Vagina (tissue), 2 donors: ENCODE data around the gene CASZ1. TPM values are rescaled to one million over a fixed set of nuclear protein-coding genes. Genes with fewer than 3 reads are reported as not detected.

ENCODE experiments used
- DNase-seq, 2 donors: peaks; one replicate each; pipeline ENCODE4 v3.0.0-alpha.2; 2017; ENCODE audit errors: extremely low spot score in 2 of 2
- H3K27ac ChIP-seq: fragments of 200-600 bp; sonication (generic); one replicate; pipeline ENCODE4 v1.5.1; 2019
- H3K27me3 ChIP-seq: fragments of 200-600 bp; sonication (generic); one replicate; pipeline ENCODE4 v1.5.1; 2019
- H3K36me3 ChIP-seq, 2 donors: fragments of 200-600 bp; sonication (generic); one replicate each; pipeline ENCODE4 v1.5.1; 2017 to 2019
- H3K4me1 ChIP-seq: fragments of 200-600 bp; sonication (generic); one replicate; pipeline ENCODE4 v1.5.1; 2019
- H3K4me3 ChIP-seq, 2 donors: fragments of 200-600 bp; sonication (generic); 1 replicate in 1 of 2; 2 replicates in 1 of 2; pipeline ENCODE4 v1.5.1; 2016 to 2019
- H3K9me3 ChIP-seq: fragments of 200-600 bp; sonication (generic); one replicate; pipeline ENCODE4 v1.5.1; 2019
- POLR2A ChIP-seq, 2 donors: fragments of 450-650 bp; IDR thresholded peaks; one replicate each; pipeline ENCODE4 v1.6.1; 2017; ENCODE audit warnings: antibody characterized with exemption in 2 of 2, mild to moderate bottlenecking in 2 of 2, moderate library complexity in 2 of 2
- POLR2AphosphoS5 ChIP-seq, 2 donors: sonication (generic); formaldehyde crosslinking; IDR thresholded peaks; one replicate each; pipeline ENCODE4 v1.9.0; 2017; ENCODE audit warnings: antibody characterized with exemption in 2 of 2, mild to moderate bottlenecking in 2 of 2, low read depth in 1 of 2; ENCODE audit not compliant: insufficient read depth in 1 of 2
- intact Hi-C: fragments of 100-400 bp; cut with DNase I; formaldehyde crosslinking; loops from one replicate; pipeline ENCODE4 v1.15.1; 2023
- total RNA-seq: library from RNA; depleted of rRNA; stranded (reverse); fragments of >200 nt; gene quantifications from one replicate; pipeline ENCODE4 v1.2.3, GENCODE V29; 2016
- TF ChIP-seq, protein P1 (sequence below), 3 experiments: fragments of 450-650 bp in 2 of 3; fragments of 200-600 bp in 1 of 3; sonication (generic) in 1 of 3; IDR thresholded peaks; one replicate each; pipeline ENCODE4 v1.5.1; 2017 to 2019; ENCODE audit warnings: antibody characterized with exemption in 3 of 3, mild to moderate bottlenecking in 2 of 3, moderate library complexity in 2 of 3

Gene CASZ1
- total RNA-seq, 1 donor from 2014 or later: 30.7 TPM

GRCh38 chr1:10602936-10603335 lies 193.5 kb downstream of the CASZ1 start:
- H3K36me3 ChIP-seq: no peaks in the 10 kb centered on the region
- no peak overlapping the region for H3K4me3 ChIP-seq
- TF ChIP-seq POLR2A (IDR thresholded peaks at IDR 0.05) (no peak), POLR2AphosphoS5 (IDR thresholded peaks at IDR 0.05; ENCODE audit: insufficient read depth in 1 of 2, low read depth in 1 of 2) (no peak)
- TF ChIP-seq, protein P1, sequence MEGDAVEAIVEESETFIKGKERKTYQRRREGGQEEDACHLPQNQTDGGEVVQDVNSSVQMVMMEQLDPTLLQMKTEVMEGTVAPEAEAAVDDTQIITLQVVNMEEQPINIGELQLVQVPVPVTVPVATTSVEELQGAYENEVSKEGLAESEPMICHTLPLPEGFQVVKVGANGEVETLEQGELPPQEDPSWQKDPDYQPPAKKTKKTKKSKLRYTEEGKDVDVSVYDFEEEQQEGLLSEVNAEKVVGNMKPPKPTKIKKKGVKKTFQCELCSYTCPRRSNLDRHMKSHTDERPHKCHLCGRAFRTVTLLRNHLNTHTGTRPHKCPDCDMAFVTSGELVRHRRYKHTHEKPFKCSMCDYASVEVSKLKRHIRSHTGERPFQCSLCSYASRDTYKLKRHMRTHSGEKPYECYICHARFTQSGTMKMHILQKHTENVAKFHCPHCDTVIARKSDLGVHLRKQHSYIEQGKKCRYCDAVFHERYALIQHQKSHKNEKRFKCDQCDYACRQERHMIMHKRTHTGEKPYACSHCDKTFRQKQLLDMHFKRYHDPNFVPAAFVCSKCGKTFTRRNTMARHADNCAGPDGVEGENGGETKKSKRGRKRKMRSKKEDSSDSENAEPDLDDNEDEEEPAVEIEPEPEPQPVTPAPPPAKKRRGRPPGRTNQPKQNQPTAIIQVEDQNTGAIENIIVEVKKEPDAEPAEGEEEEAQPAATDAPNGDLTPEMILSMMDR (IDR thresholded peaks at IDR 0.05): no peak
- H3K27ac ChIP-seq: no peak overlapping the region
- no peak for DNase-seq
- no peaks in the 10 kb centered on the region for H3K27me3 ChIP-seq
- no peaks in the 10 kb centered on the region for H3K9me3 ChIP-seq
- intact Hi-C loops: no loop called here
- peaks cover 22% of the 10 kb centered on the region for H3K4me1 ChIP-seq

DNA sequence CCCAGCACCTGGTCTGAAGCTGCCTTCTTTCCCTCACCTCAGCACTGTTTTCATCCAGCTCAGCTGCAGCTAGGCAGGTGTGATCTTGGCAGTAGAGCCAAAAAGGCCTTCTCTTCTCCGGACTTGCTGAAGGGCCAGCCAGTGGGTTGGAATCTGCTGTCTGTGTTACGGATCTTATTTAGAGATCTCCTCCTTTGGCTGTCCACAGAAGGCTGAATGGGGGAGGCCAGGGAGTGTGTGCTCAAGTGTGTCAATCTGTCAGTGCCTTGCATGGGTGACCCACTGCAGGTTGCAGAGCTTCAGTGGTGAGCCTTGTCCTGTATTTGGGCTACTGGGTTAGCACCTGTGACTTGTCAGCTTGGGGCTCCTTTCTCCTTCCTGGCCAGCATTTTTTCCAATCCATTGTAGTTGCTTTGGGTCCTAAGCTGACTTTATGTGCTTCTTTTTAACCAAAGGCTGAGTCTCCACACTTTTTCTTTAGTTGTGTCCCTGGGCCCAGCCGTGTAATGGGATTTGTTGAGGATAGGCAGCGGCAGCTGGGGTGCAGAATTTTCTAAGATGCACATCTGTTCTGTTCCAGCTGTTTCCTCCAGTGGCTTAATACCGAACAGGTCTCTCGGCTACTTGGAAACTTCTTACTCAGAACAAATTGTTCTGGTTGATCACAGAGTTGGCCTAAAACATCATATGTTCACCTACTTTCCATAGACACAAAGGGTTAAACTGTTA lies 194.9 kb downstream of the CASZ1 start:
- TF ChIP-seq POLR2AphosphoS5 (IDR thresholded peaks at IDR 0.05; ENCODE audit: insufficient read depth in 1 of 2, low read depth in 1 of 2) (no peak), POLR2A (IDR thresholded peaks at IDR 0.05) (no peak)
- TF ChIP-seq, protein P1 (IDR thresholded peaks at IDR 0.05): no peak
- no peaks in the 10 kb centered on the region for H3K27me3 ChIP-seq
- intact Hi-C loops: no loop called here
- no peaks in the 10 kb centered on the region for H3K36me3 ChIP-seq
- no peak overlapping the region for H3K27ac ChIP-seq
- DNase-seq: no peak
- peaks cover 22% of the 10 kb centered on the region for H3K4me1 ChIP-seq
- H3K9me3 ChIP-seq: no peaks in the 10 kb centered on the region
- H3K4me3 ChIP-seq: no peak overlapping the region

DNA sequence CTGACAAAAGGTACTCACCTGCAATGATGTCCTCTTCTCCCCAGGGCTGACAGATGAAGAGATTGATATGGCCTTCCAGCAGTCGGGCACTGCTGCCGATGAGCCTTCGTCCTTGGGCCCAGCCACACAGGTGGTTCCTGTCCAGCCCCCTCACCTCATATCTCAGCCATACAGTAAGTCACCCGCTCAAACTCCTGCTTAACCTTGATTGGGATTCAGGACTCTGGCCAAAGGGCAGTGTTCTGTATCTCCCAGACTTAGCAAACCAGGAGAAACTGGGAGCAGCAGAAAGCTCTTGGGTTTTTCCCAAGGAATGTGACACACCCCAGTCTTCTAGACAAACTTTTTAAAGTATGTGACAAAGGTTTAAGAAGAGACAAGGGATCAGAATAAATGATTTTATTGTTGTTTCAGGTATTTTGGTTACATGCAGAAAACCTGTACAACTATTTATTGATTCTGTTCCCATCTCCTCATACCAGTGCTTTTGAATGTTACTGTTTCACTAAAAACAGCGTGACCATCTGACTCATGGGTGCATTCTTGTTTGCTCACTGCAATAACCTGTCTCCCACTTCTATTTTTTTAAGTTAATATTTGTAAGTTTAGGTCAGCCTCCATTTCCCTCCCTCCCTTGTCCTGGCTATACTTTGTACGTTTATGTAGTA lies 197.1 kb downstream of the CASZ1 start:
- Histone ChIP-seq H3K27ac (no peak overlapping the region), H3K4me1 (peaks cover 26% of the 10 kb centered on the region), H3K9me3 (no peaks in the 10 kb centered on the region), H3K27me3 (no peaks in the 10 kb centered on the region), H3K4me3 (no peak overlapping the region), H3K36me3 (no peaks in the 10 kb centered on the region)
- TF ChIP-seq POLR2AphosphoS5 (IDR thresholded peaks at IDR 0.05; ENCODE audit: insufficient read depth in 1 of 2, low read depth in 1 of 2) (no peak), POLR2A (IDR thresholded peaks at IDR 0.05) (no peak)
- TF ChIP-seq, protein P1 (IDR thresholded peaks at IDR 0.05): no peak
- intact Hi-C loops: no loop called here
- DNase-seq: no peak

GRCh38 chr1:10598389-10598702 lies 198.1 kb downstream of the CASZ1 start:
- Histone ChIP-seq H3K4me1 (peaks cover 26% of the 10 kb centered on the region), H3K27me3 (no peaks in the 10 kb centered on the region), H3K9me3 (no peaks in the 10 kb centered on the region), H3K36me3 (no peaks in the 10 kb centered on the region), H3K27ac (no peak overlapping the region), H3K4me3 (no peak overlapping the region)
- TF ChIP-seq POLR2A (IDR thresholded peaks at IDR 0.05) (no peak), POLR2AphosphoS5 (IDR thresholded peaks at IDR 0.05; ENCODE audit: insufficient read depth in 1 of 2, low read depth in 1 of 2) (no peak)
- TF ChIP-seq, protein P1 (IDR thresholded peaks at IDR 0.05): no peak
- no peak for DNase-seq
- intact Hi-C loops: no loop called here
